Psoas muscle (tissue), 8 donors: ENCODE data around the gene DYRK3. TPM values are rescaled to one million over a fixed set of nuclear protein-coding genes. Genes with fewer than 3 reads are reported as not detected.

Source experiments
- ATAC-seq, 4 donors: fragments of 200-7000 bp; cut with Tn5 transposase; one replicate each; pipeline ENCODE4 v1.9.1; 2020; ENCODE audit warnings: moderate library complexity in 3 of 4, mild to moderate bottlenecking in 2 of 4
- DNase-seq, 2 donors: peaks; one replicate each; pipeline ENCODE4 v3.0.0-alpha.2; 2020
- H3K27ac ChIP-seq: fragments of 200-600 bp; one replicate; pipeline ENCODE4 v1.8.0; 2022
- H3K27me3 ChIP-seq, 3 donors: fragments of 200-600 bp in 1 of 3; one replicate each; pipeline versions ENCODE4 v1.6.1 to v1.8.0; 2013 to 2022; ENCODE audit warnings: low read length in 2 of 3, mild to moderate bottlenecking in 2 of 3, moderate library complexity in 1 of 3; ENCODE audit not compliant: insufficient read depth in 3 of 3
- H3K36me3 ChIP-seq, 2 donors: fragments of 200-600 bp in 1 of 2; one replicate each; pipeline versions ENCODE4 v1.6.1 to v1.8.0; 2013 to 2022; ENCODE audit warnings: low read depth in 1 of 2, mild to moderate bottlenecking in 1 of 2, moderate library complexity in 1 of 2; ENCODE audit not compliant: insufficient read depth in 1 of 2
- H3K4me1 ChIP-seq: fragments of 200-600 bp; one replicate; pipeline ENCODE4 v1.8.0; 2022
- H3K4me3 ChIP-seq: fragments of 200-600 bp; one replicate; pipeline ENCODE4 v1.8.0; 2022; ENCODE audit warnings: mild to moderate bottlenecking
- H3K9me3 ChIP-seq: fragments of 200-600 bp; one replicate; pipeline ENCODE4 v1.8.0; 2022
- CTCF ChIP-seq: fragments of 200-600 bp; IDR thresholded peaks from one replicate; pipeline ENCODE4 v1.8.0; 2022; ENCODE audit warnings: antibody characterized with exemption
- WGBS, 3 donors: extraction: QIAGEN DNeasy Blood & Tissue Kit; methylation state at CpG; one replicate each; pipeline versions ENCODE4 v1.1.6 to v1.1.7; 2013; 5-methylcytosine and 5-hydroxymethylcytosine counted together
- intact Hi-C, 2 donors: fragments of 100-400 bp; cut with DNase I; formaldehyde crosslinking; loops; one replicate each; pipeline versions ENCODE4 v1.11.0 to v1.14.2; 2022
- polyA plus RNA-seq, 3 donors: library from polyadenylated mRNA; stranded (reverse); fragments of 200-250 nt; gene quantifications; one replicate each; pipeline ENCODE4 v1.2.3, GENCODE V29; 2013
- total RNA-seq, 4 donors: library from RNA; stranded (reverse); fragmentation: NEBNext Ultra II Directional in 2 of 4; extraction: Animal tissue kit (Norgen Biotek cat#: 25700) in 2 of 4; gene quantifications; one replicate each; pipeline versions ENCODE4 v1.2.1 to v1.2.4, GENCODE V29; 2021 to 2023
- donor health status: healthy with polysubstance abuse.
- donor health status: DM: no; HTN: no; CAD: no; lungs with moderate emphysema.
- donor health status: Bipolar disorder and iron deficiency.
- donor health status: healthy.
- donor health status: DM: yes; HTN: yes; CAD: no.
- donor health status: DM: no; HTN: no; CAD: no.
- donor health status: DM: no; HTN: no; CAD: no.
- donor health status: DM: yes; HTN: yes; CAD: no.

The DYRK3 gene
- total and polyA plus RNA-seq, 7 donors, result 0.25 to 2.0 (median 1.2) TPM

GRCh38 chr1:206643118-206643698 lies 7.9 kb downstream of the DYRK3 start:
- no peak for TF ChIP-seq CTCF
- Histone ChIP-seq H3K9me3 (no peaks in the 10 kb centered on the region), H3K27ac (no peak overlapping the region), H3K27me3 (no peaks in the 10 kb centered on the region), H3K36me3 (peaks cover 0 to 3% of the 10 kb centered on the region in 2 donors), H3K4me1 (no peaks in the 10 kb centered on the region), H3K4me3 (no peak overlapping the region)
- 79 to 90% (median 84%) methylated on average over 3 of the region's 3 CpGs for WGBS, 3 donors
- intact Hi-C loops, result no loop called here
- DNase-seq (no peak), ATAC-seq (no peak)

- Histone ChIP-seq H3K4me1 (no peaks in the 10 kb centered on the region), H3K27ac (no peak overlapping the region), H3K9me3 (no peaks in the 10 kb centered on the region), H3K27me3 (no peaks in the 10 kb centered on the region), H3K36me3 (peaks cover 0 to 3% of the 10 kb centered on the region in 2 donors), H3K4me3 (no peak overlapping the region)
- 85% methylated on average over 1 of the region's 1 CpG for WGBS, 3 donors
- DNase-seq (no peak), ATAC-seq (no peak)
- no peak for TF ChIP-seq CTCF
- intact Hi-C loops, result no loop called here
Measured at GRCh38 chr1:206646504-206646903, 11.2 kb downstream of the DYRK3 start.

- no peak for TF ChIP-seq CTCF
- no peaks in the 10 kb centered on the region for H3K4me1 ChIP-seq
- ATAC-seq (no peak), DNase-seq (no peak)
- no peaks in the 10 kb centered on the region for H3K9me3 ChIP-seq
- intact Hi-C loops, result no loop called here
- H3K27me3 ChIP-seq, result no peaks in the 10 kb centered on the region
- peaks cover 0 to 3% of the 10 kb centered on the region in 2 donors for H3K36me3 ChIP-seq
- H3K27ac ChIP-seq, result no peak overlapping the region
- H3K4me3 ChIP-seq, result no peak overlapping the region
Measured at GRCh38 chr1:206647224-206647623, 11.9 kb downstream of the DYRK3 start.

GRCh38 chr1:206649261-206649921 lies 14.1 kb downstream of the DYRK3 start:
- Histone ChIP-seq H3K36me3 (peaks cover 0 to 3% of the 10 kb centered on the region in 2 donors), H3K27ac (no peak overlapping the region), H3K4me3 (no peak overlapping the region), H3K4me1 (peaks cover 4% of the 10 kb centered on the region), H3K9me3 (no peaks in the 10 kb centered on the region), H3K27me3 (no peaks in the 10 kb centered on the region)
- intact Hi-C loops, result no loop called here
- no peak for TF ChIP-seq CTCF
- DNase-seq (no peak), ATAC-seq (no peak)
- WGBS, 3 donors, result 71 to 81% (median 79%) methylated on average over 5 of the region's 5 CpGs
